H1 (cell line): ENCODE data around the gene RPRML. TPM values are rescaled to one million over a fixed set of nuclear protein-coding genes. Genes with fewer than 3 reads are reported as not detected.

Source experiments
- polyA plus RNA-seq, 7 experiments: library from polyadenylated mRNA; depleted of rRNA in 3 of 7; stranded (reverse) in 5 of 7; unstranded in 2 of 7; fragments of >200 nt in 5 of 7; fragments of 200-250 nt in 2 of 7; gene quantifications; 1 replicate in 5 of 7; 2 replicates in 1 of 7; 4 replicates in 1 of 7; pipeline versions ENCODE4 v1.2.1 to v1.2.3, GENCODE V29; 2011 to 2013; ENCODE audit warnings: missing spikeins in 2 of 7, mixed read lengths in 2 of 7
- total RNA-seq: library from RNA; stranded (reverse); fragmentation: NEBNext Ultra II Directional; extraction: Animal tissue kit (Norgen Biotek cat#: 25700); gene quantifications from 2 replicates; pipeline ENCODE4 v1.2.1, GENCODE V29; 2021
- TF ChIP-seq, protein P1 (sequence below), 3 experiments: IDR thresholded peaks; 1 replicate in 2 of 3; 2 replicates in 1 of 3; pipeline versions ENCODE4 v1.5.1 to v1.6.1; 2011; ENCODE audit warnings: low read length in 3 of 3, mild to moderate bottlenecking in 3 of 3, inconsistent platforms in 2 of 3, low read depth in 1 of 3, moderate library complexity in 1 of 3; ENCODE audit not compliant: insufficient read depth in 1 of 3; ENCODE audit errors: control extremely low read depth in 1 of 3

Gene RPRML
- total and polyA plus RNA-seq, 2 of the 8 experiments (the other 6 are each of a cell fraction or from before 2014, with no cell fraction given): 3.5 to 5.5 TPM

- TF ChIP-seq, protein P1, sequence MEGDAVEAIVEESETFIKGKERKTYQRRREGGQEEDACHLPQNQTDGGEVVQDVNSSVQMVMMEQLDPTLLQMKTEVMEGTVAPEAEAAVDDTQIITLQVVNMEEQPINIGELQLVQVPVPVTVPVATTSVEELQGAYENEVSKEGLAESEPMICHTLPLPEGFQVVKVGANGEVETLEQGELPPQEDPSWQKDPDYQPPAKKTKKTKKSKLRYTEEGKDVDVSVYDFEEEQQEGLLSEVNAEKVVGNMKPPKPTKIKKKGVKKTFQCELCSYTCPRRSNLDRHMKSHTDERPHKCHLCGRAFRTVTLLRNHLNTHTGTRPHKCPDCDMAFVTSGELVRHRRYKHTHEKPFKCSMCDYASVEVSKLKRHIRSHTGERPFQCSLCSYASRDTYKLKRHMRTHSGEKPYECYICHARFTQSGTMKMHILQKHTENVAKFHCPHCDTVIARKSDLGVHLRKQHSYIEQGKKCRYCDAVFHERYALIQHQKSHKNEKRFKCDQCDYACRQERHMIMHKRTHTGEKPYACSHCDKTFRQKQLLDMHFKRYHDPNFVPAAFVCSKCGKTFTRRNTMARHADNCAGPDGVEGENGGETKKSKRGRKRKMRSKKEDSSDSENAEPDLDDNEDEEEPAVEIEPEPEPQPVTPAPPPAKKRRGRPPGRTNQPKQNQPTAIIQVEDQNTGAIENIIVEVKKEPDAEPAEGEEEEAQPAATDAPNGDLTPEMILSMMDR (IDR thresholded peaks at IDR 0.05; ENCODE audit: control extremely low read depth in 1 of 3, insufficient read depth in 1 of 3, low read depth in 1 of 3, low read length in 3 of 3): no peak
These were observed 7.3 kb downstream of the RPRML start (continued) for GRCh38 chr17:46971647-46972300.
